GM19463 (cell line): ENCODE results near the gene F11R.
A peak's percentile ranks its signal among the peaks of the same experiment; 100 is the strongest.
"Not testable (repeated sequence)": the region's sequence is repeated elsewhere in the genome, so short reads cannot be mapped to it uniquely, and the experiment has no call there.

ENCODE experiments used
- ATAC-seq: cut with Tn5 transposase; IDR thresholded peaks from one replicate; pipeline ENCODE4 v1.9.1; 2021; ENCODE audit warnings: mild to moderate bottlenecking, moderate library complexity; ENCODE audit not compliant: unreplicated experiment

The F11R gene

DNA sequence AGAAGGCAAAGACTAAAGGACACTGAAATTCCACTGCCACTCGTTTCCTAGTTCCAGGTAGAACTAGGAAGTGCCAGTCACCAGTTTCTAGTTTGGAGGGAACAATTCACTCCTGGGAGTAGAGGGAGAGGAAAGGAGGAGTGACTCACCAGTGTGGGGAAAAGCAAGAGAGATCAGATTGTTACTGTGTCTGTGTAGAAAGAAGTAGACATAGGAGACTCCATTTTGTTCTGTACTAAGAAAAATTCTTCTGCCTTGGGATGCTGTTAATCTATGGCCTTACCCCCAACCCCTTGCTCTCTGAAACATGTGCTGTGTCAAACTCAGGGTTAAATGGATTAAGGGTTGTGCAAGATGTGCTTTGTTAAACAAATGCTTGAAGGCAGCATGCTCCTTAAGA is 4.3 kb downstream of the F11R start:
- not testable (repeated sequence) for ATAC-seq

DNA sequence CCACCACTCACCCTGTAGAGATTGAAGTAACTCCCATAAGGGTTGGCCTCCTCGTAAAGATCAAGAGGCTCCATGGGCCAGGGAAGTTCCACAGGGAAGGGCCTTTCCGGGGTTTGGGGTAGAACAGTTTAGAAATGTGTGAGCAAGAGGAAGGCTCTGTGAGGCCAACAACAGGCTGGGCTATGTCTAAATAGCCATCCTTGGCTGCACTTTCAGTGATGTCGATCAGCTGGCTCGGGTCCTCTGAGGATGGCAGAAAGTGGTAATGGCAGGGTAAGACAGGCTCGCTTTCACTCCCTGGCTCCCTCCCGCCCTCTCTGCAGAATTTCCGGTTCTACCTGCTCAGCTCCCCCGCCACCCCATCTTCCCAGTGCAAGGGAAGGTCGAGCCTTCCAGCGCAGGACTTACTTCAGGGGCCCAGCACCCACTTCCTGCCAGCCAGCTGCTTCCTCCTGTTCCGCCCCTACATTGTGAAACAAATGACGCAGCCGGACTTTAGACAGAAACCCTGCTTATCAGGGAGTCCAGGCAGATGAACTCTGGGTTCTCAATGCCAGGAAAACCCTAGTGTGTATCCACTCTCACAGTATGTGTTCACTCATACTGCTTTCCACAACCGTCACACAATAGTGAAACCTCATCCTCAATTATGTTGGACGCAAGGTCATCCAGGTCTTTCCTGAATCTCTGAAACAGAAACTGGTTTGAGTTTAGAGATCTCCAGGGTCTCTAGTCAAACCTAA is 7.3 kb downstream of the F11R start:
- peak; percentile 87 for ATAC-seq

DNA sequence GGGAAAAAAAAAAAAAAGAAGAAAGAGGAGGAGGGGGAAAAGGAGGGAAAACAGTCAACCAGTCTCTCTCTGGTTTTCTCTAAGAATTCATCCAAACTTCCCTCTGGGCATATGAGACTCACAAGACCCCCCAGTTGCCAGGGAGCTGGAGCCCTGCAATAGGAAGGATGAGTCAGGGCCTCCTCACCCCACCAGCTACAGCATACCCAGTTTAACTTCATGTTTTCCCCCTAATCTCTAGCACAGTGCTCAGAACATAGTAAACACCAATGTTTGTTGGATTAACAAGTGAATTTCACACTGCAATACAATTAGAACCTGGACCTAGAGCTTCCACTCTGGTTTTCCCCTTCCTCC is 7.8 kb downstream of the F11R start:
- ATAC-seq = peak; percentile 21

DNA sequence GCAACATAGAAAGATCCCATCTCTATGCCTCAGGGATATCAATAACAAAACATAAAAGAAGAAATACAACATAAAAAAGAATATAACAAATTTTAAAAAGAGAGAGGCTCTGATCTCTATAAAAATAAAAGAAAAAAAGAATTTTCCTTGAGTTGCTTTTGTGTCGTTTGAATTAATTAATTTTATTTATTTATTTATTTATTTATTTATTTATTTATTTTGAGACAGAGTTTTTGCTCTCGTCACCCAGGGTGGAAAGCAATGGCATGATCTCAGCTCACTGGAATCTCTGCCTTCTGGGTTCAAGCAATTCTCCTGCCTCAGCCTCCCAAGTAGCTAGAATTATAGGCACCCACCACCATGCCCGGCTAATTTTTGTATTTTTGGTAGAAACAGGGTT is 8.5 kb downstream of the F11R start:
- no peak for ATAC-seq

DNA sequence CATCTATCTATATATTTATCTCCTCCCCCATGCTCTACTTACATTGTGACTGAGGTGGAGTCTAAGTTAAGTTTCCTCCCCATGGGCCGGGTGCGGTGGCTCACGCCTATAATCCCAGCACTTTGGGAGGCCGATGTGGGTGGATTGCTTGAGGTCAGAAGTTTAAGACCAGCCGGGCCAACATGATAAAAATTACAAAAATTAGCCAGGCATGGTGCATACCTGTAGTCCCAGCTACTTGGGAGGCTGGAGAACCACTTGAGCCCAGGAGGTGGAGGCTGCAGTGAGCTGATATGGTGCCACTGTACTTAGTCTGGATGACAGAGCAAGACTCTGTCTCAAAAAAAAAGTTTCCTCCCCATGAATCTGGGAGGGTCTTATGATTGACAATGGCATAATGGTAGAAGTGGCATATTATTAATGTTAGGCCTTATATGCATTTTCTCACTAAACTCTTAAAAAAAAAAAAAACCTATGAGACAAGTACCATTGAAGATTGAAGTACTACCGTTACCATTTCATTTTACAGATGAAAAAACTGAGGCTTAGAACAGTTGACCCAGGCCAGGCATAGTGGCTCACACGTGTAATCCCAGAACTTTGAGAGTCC is 11.2 kb downstream of the F11R start:
- ATAC-seq = no peak

DNA sequence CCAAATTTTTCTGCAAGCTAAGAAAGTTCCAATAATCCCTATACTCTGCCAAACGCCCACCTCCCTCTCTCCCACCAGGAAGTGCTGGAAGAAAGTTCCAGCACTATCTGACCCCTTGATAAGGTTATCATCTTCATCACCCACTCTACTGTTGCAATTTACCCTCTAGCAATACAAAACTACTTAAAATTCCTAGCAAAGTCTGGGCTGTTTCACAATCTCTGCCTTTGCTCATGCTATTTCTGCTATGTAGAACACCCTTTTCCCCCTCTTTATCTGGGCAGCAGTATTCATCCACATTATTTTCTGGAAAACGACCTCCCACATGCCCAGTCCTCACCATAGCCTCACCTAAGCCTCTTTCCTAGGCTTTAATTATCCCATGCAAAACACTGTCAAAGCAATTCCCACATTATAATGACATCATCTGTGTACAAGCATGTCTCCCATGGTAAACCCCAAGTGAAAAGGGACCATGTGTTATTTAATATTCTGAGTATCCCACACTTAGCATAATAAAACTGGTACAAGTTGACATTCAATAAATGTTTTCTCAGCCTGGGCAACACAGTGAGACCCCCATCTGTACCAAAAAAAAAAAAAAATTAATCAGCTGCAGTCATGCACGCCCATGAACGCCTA is 12.0 kb downstream of the F11R start:
- no peak for ATAC-seq

DNA sequence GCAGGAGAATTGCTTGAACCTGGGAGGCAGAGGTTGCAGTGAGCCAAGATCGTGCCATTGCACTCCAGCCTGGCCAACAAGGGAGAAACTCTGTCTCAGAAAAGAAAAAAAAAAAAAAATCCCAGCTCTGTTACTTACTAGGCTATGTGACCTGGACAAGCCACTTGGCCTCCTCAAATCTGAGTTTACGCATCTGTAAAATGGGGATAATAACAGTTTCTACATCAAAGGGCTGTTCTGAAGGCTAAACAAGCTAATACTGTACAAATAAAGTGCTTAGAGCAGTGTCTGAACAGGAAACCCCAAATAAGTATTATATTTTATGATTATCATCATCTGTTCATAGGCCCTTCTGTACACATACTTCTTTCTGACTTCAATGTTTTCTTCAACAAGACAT is 13.6 kb downstream of the F11R start:
- ATAC-seq = no peak

DNA sequence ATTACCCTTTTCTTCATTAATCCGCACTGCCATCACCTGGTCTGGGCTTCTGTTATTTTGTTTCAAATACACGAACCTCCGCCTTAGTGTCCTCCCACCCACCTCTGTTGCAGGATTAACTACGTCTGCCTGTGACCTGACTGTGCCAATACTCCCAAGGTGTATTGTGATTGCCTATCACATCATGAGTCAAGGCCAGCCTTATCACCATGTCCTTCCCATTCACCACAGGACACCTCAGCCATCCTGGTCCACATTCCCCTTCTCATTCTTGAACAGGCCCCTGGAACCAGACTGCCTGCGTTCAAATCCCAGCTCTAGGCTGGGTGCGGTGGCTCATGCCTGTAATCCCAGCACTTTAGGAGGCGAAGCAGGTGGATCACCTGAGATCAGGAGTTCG is 14.4 kb downstream of the F11R start:
- no peak for ATAC-seq

DNA sequence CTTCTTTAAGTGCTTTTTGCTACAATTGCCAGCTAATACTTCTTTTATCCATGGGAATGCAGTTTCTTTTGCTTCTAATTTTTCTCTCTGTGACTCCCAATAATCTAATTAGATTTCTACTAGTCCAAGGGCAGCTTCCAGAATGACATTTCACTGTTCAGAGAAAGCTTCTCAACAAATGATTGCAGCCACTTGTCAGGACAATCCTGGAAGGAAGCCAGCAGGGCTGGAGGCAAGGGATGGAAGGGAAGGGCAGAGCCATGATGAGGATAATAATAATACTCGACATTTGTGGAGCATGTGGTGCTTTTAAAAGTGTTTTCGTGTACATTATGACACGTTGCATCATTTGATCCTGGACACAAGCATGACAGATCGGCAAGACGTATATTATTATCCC is 19.4 kb downstream of the F11R start:
- ATAC-seq = no peak

DNA sequence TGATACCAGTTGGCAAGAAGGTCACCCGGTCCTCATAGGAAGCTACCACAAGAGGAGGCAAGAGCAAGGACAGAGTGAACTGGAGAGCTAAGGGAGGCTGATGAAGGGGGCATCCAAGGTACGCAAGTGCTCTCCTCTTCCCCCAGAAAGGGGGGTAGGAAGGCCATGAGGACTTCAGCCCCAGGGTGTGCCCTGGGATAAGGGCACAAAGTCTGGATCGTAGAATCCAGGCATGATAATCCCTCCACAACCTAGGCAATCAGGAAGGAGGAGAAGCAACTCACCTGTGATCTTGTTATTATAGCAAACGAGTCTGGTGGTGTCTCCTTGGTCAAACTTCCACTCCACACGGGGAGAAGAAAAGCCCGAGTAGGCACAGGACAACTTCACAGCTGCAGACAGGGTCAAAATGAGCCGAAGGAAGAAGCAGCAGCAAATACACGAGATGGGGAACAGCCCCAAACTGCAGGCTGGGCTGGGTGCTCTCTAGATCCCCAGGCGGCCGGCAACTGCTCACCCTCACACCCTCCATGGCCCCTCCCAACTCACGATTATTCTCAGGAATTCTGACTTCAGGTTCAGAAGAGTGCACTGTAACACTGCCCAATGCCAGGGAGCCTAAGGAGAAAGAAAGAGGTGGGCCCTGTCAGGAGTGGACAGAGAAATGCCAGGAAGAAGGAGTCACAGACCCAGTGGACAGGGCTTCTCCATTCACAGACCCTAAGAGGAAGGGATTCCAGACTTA is 20.0 kb downstream of the F11R start:
- no peak for ATAC-seq

DNA sequence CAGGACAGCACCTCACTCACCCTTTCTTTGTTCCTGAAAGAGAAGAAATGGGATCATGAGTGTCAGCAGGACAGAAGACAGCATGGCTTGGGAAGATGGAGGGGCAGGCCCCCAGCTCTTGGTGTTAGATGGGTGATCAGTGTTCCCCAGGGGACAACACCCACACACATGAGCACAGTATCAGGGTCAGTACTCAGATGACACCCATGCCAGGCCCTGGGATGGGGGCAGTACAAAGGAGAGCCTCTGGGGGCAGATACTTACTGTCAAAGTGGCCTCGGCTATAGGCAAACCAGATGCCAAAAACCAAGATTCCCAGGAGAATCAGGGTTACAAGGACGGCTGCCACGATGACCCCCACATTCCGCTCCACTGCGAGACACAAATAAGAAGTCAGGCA is 21.6 kb downstream of the F11R start:
- ATAC-seq = no peak

DNA sequence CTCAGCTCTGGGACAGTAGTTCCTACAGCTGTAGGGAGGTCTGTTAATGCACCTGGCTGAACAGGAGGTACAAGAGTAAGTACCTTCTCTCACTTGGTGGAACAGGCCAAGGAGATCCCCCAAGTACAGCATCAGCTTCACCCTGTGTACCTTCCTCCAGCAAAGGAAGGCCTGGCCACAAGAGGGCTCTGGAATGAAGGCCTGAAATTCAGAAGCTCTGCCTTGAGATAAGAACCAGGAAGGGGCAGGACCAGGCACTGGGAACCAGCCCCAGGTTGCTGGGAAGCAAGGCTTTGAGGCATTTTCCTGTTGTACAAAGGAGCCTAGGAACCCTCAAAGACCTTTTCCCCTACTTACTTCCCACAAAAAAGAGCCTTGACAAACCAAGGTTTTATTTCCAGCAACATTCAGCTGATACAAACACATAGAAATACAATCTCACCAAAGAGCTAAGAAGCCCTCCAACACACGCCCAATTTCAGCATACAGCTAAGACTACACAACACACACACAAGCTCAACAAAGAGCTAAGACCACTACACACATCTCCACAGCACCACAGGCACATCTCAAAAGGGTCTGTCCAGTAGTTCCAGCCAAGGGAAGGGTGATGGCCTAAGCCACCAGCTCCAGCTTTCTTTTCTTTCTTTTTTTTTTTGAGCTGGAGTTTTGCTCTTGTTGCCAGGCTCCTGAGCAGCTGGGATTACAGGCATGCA is 23.5 kb downstream of the F11R start:
- ATAC-seq = no peak

DNA sequence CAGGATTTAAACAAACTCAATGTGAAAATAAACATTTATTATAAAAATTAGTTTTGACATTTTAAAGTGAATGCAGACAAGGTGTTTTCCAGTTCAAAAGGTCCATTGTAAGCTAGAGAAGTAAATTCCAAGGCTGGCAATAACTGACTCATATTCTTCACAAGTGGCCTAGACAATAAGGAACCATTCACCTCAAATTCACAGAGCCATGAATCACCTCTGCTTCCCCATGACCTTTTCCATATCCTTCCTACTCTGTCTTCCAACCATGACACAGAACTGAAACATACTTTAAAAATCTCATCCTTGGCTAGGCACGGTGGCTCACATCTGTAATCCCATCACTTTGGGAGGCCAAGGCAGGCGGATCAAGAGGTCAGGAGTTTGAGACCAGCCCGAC is 24.8 kb downstream of the F11R start:
- no peak for ATAC-seq

DNA sequence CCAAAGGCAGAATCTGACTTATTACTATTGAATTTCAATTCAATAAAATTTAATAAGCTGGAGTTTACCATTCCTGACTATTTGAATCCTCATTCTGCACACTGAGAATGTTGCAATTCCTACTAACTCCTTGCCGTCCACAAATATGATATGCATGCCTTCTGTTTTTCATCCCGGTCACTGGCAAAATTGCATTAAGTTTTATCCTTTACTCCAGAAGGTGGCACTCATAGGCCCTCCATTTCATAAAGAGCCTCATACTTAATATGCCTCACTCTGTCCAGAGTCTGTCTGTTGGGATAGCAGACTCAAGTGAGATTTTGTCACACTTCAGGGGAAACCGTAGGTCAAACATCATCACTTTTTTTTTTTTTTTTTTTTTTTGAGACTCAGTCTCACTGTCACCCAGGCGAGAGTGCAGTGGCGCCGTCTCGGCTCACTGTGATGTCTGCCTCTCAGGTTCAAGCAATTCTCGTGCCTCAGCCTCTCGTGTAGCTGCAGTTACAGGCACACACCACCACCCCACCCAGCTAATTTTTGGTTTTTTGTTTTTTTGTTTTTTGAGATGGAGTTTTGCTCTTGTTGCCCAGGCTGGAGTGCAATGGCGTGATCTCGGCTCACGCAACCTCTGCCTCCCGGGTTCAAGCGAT is 27.3 kb downstream of the F11R start:
- no peak for ATAC-seq

DNA sequence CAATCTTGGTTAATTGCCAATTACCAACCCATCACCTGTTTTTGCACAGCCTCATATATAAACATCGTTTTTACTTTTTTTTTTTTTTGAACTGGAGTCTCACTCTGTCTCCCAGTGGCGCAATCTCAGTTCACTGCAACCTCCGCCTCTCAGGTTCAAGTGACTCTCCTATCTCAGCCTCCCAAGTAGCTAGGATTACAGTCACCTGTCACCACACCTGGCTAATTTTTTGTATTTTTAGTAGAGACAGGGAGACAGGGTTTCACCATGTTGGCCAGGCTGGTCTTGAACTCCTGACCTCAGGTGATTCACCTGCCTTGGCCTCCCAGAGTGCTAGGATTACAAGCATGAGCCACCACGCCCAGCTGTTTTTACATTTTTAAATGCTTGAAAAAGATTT is 28.9 kb downstream of the F11R start:
- ATAC-seq = not testable (repeated sequence)

DNA sequence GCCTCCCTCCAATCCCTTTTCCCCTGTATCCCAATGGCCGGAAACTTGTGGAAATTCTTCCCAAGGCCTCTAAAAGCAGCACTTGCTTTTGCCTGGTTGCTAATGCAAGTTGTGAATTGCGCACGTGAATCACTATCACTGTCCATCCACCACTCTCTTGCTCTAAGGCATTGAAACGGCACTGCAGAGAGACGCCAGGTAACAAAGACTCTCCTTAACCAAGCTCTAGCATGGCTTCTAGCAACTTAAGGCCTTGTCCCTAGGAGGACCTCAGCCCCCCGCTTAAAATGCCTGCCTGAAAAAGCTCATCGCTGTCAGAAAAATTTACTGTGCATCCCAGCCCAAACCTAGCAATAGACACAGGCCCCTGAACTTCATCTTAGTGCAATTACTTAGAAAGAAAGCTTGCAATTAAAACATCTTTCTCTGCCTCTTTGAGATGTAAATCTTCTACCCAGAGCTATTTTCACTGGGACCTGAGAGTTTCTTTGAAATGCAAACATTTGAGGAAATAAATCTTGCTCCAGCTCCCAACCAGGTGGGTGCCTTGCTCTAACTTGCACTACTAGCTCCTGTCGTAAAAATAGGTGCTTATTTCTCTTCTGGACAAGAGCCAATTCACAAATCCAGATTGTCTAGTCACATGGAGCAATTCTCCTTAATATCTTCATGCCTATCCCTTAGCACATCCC is 33.4 kb downstream of the F11R start:
- ATAC-seq = no peak

DNA sequence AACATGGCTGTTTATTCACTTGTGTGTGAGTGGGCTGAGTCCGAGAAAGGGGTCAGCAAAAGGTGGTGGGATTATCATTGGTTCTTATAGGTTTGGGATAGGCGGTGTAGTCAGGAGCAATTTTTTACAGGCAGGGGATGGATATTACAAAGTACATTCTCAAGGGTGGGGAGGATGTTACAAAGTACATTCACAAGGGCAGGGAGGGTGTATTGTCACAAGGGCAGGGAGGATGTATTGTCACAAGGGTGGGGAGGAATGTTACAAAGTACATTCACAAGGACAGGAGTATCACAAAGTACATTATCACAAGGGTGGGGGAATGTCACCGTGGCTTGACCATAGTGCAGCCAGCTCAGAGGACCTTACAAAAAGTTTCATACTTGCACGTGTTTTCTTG is 35.2 kb downstream of the F11R start:
- ATAC-seq = no peak

DNA sequence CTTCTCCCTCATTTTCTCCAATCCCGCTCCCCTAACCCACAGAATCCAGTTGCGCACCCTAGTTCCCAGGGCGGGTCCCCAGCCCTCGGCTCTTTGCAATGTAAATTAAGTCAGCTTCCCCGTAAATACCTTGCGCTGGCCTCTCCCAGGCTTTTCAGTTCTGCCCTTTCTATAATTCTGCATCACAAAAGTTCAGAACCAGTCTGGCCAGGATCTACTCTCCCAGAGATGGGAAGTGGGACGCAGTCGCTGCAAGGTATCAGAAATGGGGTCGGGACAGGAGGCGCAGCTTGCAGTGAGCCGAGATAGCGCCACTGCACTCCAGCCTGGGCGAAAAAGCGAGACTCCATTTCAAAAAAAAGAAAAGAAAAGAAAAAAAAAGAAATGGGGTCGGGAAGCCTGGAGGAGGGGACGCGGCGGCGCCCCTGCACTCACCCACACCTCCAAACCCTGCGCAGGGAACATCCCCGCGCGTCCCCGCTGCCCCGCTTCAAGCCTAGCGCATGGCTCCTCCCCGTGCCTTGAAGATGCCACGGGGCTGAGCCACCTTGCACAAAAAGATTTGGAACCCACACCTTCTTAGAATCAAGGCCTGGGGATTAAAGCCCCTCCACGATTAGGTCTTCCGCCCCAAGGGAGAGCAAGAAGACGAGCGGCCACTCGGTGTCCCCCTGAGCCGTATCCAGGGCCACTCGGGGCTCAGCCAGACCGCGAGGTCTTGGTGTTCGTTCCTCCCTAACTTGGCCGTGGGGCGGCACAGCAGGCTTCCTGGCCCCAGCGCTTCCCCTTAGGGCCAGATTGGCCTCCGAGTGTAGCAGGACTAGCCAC is 39.2 kb downstream of the F11R start:
- no peak for ATAC-seq

DNA sequence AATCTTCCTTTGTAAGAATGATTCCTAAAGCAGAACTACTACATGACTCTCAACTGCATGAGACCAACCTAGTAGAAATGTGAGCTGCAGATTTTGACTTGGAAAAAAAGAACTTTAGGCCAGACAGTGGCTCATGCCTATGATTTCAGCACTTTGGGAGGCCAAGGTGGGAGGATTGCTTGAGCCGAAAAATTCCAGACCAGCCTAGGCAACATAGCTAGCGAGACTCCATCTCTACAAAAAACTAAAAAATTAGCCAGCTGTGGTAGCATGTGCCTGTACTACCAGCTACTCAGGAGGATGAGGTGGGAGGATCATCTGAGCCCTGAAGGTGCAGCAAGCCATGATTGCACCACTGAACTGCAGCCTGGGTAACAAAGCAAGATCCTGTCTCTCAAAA is 41.7 kb downstream of the F11R start:
- no peak for ATAC-seq
